Measurements from ENCODE around the gene USP9X.

- TF ChIP-seq, protein P1, sequence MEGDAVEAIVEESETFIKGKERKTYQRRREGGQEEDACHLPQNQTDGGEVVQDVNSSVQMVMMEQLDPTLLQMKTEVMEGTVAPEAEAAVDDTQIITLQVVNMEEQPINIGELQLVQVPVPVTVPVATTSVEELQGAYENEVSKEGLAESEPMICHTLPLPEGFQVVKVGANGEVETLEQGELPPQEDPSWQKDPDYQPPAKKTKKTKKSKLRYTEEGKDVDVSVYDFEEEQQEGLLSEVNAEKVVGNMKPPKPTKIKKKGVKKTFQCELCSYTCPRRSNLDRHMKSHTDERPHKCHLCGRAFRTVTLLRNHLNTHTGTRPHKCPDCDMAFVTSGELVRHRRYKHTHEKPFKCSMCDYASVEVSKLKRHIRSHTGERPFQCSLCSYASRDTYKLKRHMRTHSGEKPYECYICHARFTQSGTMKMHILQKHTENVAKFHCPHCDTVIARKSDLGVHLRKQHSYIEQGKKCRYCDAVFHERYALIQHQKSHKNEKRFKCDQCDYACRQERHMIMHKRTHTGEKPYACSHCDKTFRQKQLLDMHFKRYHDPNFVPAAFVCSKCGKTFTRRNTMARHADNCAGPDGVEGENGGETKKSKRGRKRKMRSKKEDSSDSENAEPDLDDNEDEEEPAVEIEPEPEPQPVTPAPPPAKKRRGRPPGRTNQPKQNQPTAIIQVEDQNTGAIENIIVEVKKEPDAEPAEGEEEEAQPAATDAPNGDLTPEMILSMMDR (IDR thresholded peaks at IDR 0.05; ENCODE audit: extremely low read depth in 1 of 2, insufficient read depth in 1 of 2, low read depth in 1 of 2, low read length in 2 of 2), result no peak
- TF ChIP-seq POLR2A (IDR thresholded peaks at IDR 0.05; ENCODE audit: low read depth, low read length), result no peak
Observed at GRCh38 chrX:41100200-41100599, 15.0 kb downstream of the USP9X start.
